GM21528 (cell line): ENCODE results near the gene GJD3.
"Not testable (repeated sequence)": the region's sequence is repeated elsewhere in the genome, so short reads cannot be mapped to it uniquely, and the experiment has no call there.

ENCODE experiments used
- ATAC-seq: cut with Tn5 transposase; IDR thresholded peaks from one replicate; pipeline ENCODE4 v1.9.1; 2021; ENCODE audit warnings: mild to moderate bottlenecking, moderate library complexity; ENCODE audit not compliant: unreplicated experiment, low FRiP score

GJD3 gene

GRCh38 chr17:40364121-40364861 lies at the start of gene GJD3:
TSS of gene GJD3 (minus strand) at chr17:40364737. CDS start at chr17:40363815, 922 bp downstream.
- no peak for ATAC-seq

- not testable (repeated sequence) for ATAC-seq
Measured at GRCh38 chr17:40414312-40414711, 49.8 kb upstream of the GJD3 start.

GRCh38 chr17:40412880-40413279 lies 48.3 kb upstream of the GJD3 start:
- ATAC-seq, result no peak

GRCh38 chr17:40411821-40412220 lies 47.3 kb upstream of the GJD3 start:
- ATAC-seq, result no peak

GRCh38 chr17:40410082-40410481 lies 45.5 kb upstream of the GJD3 start:
- no peak for ATAC-seq

- not testable (repeated sequence) for ATAC-seq
Measured at GRCh38 chr17:40409540-40409939, 45.0 kb upstream of the GJD3 start.

- ATAC-seq, result no peak
Measured at GRCh38 chr17:40407460-40407859, 42.9 kb upstream of the GJD3 start.

GRCh38 chr17:40404003-40404402 lies 39.5 kb upstream of the GJD3 start:
- ATAC-seq, result no peak

GRCh38 chr17:40402668-40403067 lies 38.1 kb upstream of the GJD3 start:
- ATAC-seq, result no peak

- no peak for ATAC-seq
Measured at GRCh38 chr17:40399185-40399584, 34.6 kb upstream of the GJD3 start.

- ATAC-seq, result not testable (repeated sequence)
Measured at GRCh38 chr17:40386555-40386954, 22.0 kb upstream of the GJD3 start.

GRCh38 chr17:40382251-40382650 lies 17.7 kb upstream of the GJD3 start:
- no peak for ATAC-seq

- no peak for ATAC-seq
Measured at GRCh38 chr17:40378966-40379365, 14.4 kb upstream of the GJD3 start.

- no peak for ATAC-seq
Measured at GRCh38 chr17:40377832-40378231, 13.3 kb upstream of the GJD3 start.

GRCh38 chr17:40376541-40376940 lies 12.0 kb upstream of the GJD3 start:
- not testable (repeated sequence) for ATAC-seq

GRCh38 chr17:40375786-40376185 lies 11.2 kb upstream of the GJD3 start:
- not testable (repeated sequence) for ATAC-seq

GRCh38 chr17:40374821-40375498 lies 10.4 kb upstream of the GJD3 start:
- no peak for ATAC-seq

- ATAC-seq, result no peak
Measured at GRCh38 chr17:40373999-40374398, 9.5 kb upstream of the GJD3 start.

- no peak for ATAC-seq
Measured at GRCh38 chr17:40373324-40373723, 8.8 kb upstream of the GJD3 start.

GRCh38 chr17:40372644-40373043 lies 8.1 kb upstream of the GJD3 start:
- ATAC-seq, result not testable (repeated sequence)

- ATAC-seq, result no peak
Measured at GRCh38 chr17:40372031-40372430, 7.5 kb upstream of the GJD3 start.
